ENCODE measurements around the gene MMAA. TPM values are rescaled to one million over a fixed set of nuclear protein-coding genes. Genes with fewer than 3 reads are reported as not detected.

MMAA gene
- total RNA-seq, 4 donors from 2014 or later, result 2.8 to 5.0 (median 3.8) TPM

DNA sequence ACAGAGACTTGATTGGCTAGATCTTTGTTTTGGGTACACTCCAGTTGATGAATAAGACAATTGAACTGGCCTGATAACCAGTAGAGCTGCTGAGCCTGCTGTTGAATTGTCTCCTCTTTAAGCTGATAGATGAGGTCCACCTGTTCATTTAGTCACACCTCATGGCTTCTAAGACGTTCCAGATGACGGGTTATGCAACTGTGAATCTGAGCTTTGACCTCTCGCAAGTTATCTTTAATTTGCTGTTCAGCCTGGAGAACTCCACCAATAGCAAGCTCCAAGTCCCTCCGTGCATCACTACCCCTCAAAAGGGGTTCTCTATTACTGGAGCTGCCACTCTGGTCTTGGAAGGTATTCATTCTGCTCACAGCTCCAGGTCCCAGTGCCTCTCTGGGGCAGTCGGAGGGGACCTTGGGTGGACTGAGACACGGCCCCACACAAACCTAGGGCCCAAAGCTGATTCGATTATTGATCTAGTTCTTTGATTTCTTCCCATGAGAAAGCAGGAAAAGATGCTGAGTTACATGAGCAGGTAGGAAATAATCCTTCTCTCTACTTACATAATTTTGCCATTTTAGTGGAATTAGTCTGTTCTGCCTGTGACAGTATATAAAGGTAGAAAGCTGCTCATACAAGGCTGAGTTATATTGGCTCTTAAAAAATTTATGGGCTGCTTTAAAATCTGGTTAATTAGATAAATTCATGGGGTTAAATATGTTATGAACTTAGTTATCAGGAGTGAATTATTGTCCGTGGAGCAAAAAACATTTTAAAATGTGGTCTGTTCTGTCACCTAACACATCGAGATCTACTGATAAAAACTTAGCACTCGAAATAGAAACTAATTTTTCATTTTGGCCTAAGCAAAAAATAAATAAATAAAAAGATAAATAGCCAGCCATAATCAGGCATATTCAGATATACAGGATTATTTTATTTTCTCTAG is 6.8 kb downstream of the MMAA start:
- Histone ChIP-seq H3K4me1 (no peaks in the 10 kb centered on the region), H3K27me3 (no peaks in the 10 kb centered on the region), H3K9me3 (no peaks in the 10 kb centered on the region), H3K27ac (no peak overlapping the region), H3K4me3 (no peak overlapping the region), H3K36me3 (no peaks in the 10 kb centered on the region)
- WGBS, 2 donors (ENCODE audit: low coverage in 1 of 2), result 88 to 91% methylated on average over 9 to 10 of the region's 10 CpGs
- TF ChIP-seq POLR2A (IDR thresholded peaks at IDR 0.05) (no peak), POLR2AphosphoS5 (IDR thresholded peaks at IDR 0.05) (no peak), EP300 (IDR thresholded peaks at IDR 0.05) (no peak)
- TF ChIP-seq, protein P1, sequence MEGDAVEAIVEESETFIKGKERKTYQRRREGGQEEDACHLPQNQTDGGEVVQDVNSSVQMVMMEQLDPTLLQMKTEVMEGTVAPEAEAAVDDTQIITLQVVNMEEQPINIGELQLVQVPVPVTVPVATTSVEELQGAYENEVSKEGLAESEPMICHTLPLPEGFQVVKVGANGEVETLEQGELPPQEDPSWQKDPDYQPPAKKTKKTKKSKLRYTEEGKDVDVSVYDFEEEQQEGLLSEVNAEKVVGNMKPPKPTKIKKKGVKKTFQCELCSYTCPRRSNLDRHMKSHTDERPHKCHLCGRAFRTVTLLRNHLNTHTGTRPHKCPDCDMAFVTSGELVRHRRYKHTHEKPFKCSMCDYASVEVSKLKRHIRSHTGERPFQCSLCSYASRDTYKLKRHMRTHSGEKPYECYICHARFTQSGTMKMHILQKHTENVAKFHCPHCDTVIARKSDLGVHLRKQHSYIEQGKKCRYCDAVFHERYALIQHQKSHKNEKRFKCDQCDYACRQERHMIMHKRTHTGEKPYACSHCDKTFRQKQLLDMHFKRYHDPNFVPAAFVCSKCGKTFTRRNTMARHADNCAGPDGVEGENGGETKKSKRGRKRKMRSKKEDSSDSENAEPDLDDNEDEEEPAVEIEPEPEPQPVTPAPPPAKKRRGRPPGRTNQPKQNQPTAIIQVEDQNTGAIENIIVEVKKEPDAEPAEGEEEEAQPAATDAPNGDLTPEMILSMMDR (IDR thresholded peaks at IDR 0.05), result no peak
- no peak for ATAC-seq

DNA sequence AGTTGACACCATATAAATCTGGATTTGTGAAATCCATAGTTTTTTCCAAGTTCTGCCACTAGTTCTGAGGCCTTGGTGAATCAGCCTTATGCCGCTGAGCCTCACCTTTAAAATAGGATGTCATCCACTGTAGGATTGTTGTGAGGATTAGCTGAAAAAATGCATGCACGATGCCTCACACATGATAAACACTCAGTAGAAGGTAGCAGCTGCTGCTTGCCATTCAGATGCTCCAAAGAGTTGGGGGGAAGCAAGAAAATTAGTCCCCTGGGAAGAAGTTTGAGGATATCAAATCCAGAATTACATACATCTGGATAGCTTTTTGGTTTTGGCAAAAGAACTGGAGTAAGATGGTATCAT is 7.4 kb downstream of the MMAA start:
- TF ChIP-seq EP300 (IDR thresholded peaks at IDR 0.05) (no peak), POLR2A (IDR thresholded peaks at IDR 0.05) (no peak), POLR2AphosphoS5 (IDR thresholded peaks at IDR 0.05) (no peak)
- TF ChIP-seq, protein P1 (IDR thresholded peaks at IDR 0.05), result no peak
- no peaks in the 10 kb centered on the region for H3K36me3 ChIP-seq
- no peaks in the 10 kb centered on the region for H3K9me3 ChIP-seq
- no peak for ATAC-seq
- no peak overlapping the region for H3K4me3 ChIP-seq
- H3K4me1 ChIP-seq, result no peaks in the 10 kb centered on the region
- no peaks in the 10 kb centered on the region for H3K27me3 ChIP-seq
- H3K27ac ChIP-seq, result no peak overlapping the region
- 71 to 80% methylated on average over 2 of the region's 2 CpGs for WGBS, 2 donors (ENCODE audit: low coverage in 1 of 2)

DNA sequence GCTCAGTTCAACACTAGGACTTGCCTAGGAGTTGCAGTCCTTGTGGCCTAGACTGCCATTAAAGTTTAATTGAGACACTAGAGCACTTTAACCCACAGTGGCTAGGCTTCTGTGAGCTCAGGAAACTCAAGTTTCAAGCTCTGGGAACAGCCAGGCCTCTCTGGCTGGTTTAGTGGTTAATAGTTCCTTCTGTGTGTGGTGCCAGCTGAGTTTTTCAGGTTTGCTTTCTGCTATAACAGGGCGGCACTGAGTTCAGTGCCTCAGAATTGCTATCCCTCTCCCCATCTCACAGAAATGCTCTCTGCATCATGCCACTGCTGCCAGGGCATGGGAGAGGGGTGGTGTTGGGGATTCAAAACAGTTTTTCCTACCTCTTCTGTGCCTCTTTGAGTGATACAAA is 15.9 kb downstream of the MMAA start:
- peaks cover 0 to 2% (median 0%) of the 10 kb centered on the region in 3 donors for H3K4me1 ChIP-seq
- ATAC-seq, result no peak
- H3K27ac ChIP-seq, result no peak overlapping the region
- peaks cover 0 to 3% (median 0%) of the 10 kb centered on the region in 3 donors for H3K9me3 ChIP-seq
- peaks cover 0 to 18% of the 10 kb centered on the region in 2 donors for H3K36me3 ChIP-seq
- H3K27me3 ChIP-seq, result no peaks in the 10 kb centered on the region
- no peak overlapping the region for H3K4me3 ChIP-seq
- TF ChIP-seq, protein P1 (IDR thresholded peaks at IDR 0.05), result no peak
- TF ChIP-seq POLR2A (IDR thresholded peaks at IDR 0.05) (no peak), EP300 (IDR thresholded peaks at IDR 0.05) (no peak), POLR2AphosphoS5 (IDR thresholded peaks at IDR 0.05) (no peak)
- no CpG with 5 or more reads among the region's 1 CpG for WGBS, 2 donors (ENCODE audit: low coverage in 1 of 2)

DNA sequence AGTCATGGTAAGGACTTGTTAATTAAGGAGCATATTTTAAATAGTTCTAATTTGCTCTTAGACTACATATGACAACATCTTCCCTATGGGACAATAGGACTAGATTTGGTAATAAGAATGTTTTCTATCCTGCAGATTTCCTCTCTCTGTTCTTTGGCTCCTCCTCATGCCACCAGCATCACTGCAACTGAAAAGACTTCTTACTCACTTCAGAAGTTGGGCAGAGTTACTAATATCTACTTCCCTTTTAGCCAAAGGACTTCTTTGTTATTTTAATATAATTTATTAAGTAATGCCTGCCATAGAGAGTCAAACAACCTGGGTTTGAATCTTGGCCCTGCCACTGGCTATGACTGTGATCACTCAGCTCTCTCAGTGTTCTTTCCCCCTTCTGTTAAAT is 16.4 kb downstream of the MMAA start:
- peaks cover 0 to 18% of the 10 kb centered on the region in 2 donors for H3K36me3 ChIP-seq
- H3K4me1 ChIP-seq, result peaks cover 0 to 6% (median 0%) of the 10 kb centered on the region in 3 donors
- no peak overlapping the region for H3K27ac ChIP-seq
- TF ChIP-seq EP300 (IDR thresholded peaks at IDR 0.05) (no peak), POLR2A (IDR thresholded peaks at IDR 0.05) (no peak), POLR2AphosphoS5 (IDR thresholded peaks at IDR 0.05) (no peak)
- TF ChIP-seq, protein P1 (IDR thresholded peaks at IDR 0.05), result no peak
- no peaks in the 10 kb centered on the region for H3K27me3 ChIP-seq
- ATAC-seq, result no peak
- H3K9me3 ChIP-seq, result peaks cover 0 to 3% (median 0%) of the 10 kb centered on the region in 3 donors
- no peak overlapping the region for H3K4me3 ChIP-seq

All from gastroesophageal sphincter (tissue), 4 donors.